HG03439 (cell line): ENCODE results near the gene ARL15.

Source experiments
- ATAC-seq: cut with Tn5 transposase; IDR thresholded peaks from one replicate; pipeline ENCODE4 v1.9.1; 2021; ENCODE audit warnings: mild to moderate bottlenecking, moderate library complexity; ENCODE audit not compliant: unreplicated experiment

ARL15 gene

GRCh38 chr5:54254482-54255198, 55.7 kb downstream of the ARL15 start:
- ATAC-seq = no peak

GRCh38 chr5:54251981-54252380, 58.4 kb downstream of the ARL15 start:
- ATAC-seq = no peak

DNA sequence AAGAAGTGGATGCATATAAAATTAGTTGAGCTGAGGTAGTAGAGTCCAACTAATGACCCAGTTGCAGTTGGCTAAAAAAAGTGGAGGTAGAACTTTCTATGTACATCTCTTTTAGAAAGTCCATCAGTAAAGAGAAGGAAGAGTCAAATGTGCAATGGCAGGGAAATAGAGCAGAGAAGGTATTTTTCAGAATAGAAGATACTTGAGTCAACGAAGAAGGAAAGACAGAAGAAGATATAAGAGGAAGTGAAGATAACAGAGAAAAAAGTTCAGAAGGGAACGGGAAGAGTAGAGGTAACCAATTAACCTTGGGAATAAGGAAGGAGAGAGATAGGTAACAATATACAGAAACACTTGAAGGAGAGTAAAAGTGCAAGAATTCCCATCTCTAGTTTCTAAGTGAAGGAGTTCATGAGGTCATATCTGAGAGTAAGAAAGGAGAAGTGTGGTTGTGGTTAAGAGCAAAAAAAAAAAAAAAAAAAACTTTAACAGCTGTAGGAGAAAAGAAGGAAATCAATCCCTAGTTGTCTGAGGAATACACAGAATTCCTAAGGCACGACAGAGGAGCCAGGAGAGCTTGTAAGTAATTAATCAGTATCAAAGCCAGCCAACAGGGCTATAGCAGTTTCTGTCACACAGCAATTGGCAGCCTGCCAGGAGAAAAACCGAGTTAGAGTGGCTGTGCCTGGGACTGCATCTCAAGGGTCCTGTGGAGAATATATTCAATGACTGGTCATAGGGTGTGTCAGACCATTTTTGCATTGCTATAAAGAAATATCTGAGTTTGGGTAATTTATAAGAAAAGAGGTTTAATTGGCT, 61.0 kb downstream of the ARL15 start:
- no peak for ATAC-seq

DNA sequence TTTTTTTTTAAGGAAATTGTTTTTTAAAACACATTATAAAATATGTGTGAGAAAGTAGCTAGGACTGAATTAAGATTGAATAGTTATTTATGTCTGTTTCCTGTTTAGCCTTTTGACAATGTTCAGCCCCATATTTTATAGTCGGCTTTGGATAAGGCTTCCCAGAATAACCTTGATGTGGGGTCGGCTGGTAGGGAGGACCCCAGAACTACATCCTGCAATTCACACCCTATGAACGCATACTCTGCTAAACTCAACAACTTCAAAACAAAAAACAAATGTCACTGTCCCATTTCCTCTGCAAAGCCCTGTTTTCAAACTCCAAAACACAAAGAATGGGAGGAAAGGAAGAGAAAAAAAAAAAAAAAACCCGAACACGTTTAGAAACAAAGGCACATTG, 63.1 kb downstream of the ARL15 start:
- no peak for ATAC-seq

DNA sequence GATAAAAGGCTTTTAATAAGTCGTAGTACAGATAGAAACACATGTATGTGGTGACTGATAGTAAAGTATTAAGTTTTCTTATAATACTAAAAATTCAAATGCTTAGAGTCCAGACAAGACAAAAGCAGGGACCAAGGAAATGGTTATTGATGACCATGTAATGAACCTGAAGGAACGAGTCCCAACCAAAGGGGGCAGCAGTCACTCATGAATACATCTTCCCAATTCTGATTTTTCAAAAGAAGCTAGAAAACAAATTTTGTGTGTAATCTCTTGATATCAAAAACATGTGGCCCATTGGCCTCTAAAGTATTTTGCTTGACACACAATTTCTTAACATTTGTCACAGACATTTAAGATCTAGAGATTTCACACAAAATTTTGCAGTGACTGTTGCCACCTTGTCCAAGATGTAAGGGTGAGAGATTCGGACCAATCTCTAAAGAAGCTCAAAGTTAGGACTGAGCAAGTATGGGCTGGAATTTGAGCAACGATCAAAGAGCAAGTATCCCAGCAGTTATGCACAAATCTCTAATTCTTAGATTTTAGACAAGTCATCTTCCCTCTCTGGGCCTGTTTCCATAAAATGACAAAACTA, 66.8 kb downstream of the ARL15 start:
- ATAC-seq = peak; percentile 78

- no peak for ATAC-seq
These were observed 68.1 kb downstream of the ARL15 start for GRCh38 chr5:54242297-54242696.

DNA sequence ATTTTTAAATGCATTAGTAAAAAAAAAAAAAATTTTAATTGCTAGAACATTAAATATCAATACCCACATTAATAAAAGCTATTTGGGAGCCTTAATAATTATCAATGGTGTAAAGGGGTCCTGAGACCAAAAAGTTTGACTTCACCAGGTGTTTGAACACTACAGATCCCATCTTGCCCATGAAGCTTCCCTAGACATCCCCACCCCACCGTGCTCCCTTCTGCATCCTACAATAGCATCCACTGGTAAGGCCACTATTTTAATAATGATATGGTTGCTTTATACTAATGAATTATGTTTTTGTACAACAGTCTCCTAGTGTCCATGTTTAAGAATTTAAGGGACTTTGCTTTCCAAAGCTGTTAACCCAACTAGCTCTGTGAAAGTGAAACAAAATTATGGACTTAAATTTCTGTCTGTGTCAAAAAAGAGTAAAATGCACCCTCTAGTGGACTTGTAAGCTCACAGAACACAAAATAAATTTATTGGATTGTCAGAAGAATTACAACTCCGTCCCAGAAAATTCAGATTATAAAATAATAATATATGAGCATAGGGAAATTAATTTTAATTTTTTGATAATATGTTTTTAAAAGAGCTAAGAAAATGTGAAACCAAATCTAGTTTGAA, 76.0 kb downstream of the ARL15 start:
- peak; percentile 56 for ATAC-seq

- ATAC-seq = no peak
These were observed 79.3 kb downstream of the ARL15 start for GRCh38 chr5:54230936-54231685.

DNA sequence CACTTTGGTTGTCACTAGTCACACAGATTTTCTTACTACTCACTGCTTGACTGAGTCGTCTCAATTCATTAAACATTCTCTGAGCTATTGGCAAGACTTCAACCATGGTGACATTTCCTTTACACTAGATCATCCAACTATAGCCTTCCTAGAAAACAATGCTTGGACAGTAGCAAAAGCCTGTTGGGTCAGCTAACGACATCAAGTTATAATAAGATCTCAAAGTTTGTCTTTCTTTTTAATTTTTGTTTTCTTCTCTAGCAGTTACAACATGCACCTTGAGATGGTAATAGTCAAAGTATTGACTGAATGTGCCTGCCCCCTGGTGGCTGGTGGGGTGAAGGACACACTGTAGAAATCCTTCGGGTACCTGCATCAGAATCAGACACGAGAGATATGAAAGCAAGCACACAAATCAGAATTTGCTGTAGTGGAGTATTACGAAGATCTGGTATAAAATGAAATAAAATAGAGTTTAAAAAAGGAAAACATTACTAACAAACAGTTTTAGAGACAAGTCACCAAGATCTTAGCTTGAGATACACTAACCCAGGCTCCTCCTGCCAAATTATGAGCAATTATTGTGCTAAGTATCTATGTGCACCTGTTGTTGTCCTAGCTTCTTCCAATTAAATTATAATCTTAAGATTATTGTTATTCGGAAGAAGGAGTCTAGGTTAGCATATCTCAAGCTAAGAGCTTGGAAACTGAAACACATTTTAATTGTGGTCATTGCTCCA, 81.2 kb downstream of the ARL15 start:
- ATAC-seq = peak; percentile 87

DNA sequence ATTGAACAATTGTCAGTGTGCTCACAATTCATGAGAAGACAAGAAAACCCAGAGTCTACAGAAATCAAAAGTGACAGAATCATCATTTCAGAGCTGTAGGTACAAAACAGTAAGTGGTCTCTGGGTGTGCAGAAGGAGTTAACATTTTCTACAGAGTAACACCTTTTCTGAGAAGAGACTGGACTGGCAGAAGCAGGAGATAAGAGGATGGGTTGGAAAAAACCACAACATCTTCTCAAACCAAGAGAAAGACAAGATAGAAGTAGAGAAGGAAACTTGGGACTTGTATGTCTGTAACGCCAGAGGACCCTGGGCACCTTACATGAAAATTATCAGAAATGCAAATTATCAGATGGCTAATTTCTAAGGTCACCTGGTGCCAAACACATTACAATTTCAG, 82.6 kb downstream of the ARL15 start:
- ATAC-seq = no peak

- ATAC-seq = no peak
These were observed 83.3 kb downstream of the ARL15 start for GRCh38 chr5:54227109-54227508.

GRCh38 chr5:54226215-54226614, 84.2 kb downstream of the ARL15 start:
- no peak for ATAC-seq

DNA sequence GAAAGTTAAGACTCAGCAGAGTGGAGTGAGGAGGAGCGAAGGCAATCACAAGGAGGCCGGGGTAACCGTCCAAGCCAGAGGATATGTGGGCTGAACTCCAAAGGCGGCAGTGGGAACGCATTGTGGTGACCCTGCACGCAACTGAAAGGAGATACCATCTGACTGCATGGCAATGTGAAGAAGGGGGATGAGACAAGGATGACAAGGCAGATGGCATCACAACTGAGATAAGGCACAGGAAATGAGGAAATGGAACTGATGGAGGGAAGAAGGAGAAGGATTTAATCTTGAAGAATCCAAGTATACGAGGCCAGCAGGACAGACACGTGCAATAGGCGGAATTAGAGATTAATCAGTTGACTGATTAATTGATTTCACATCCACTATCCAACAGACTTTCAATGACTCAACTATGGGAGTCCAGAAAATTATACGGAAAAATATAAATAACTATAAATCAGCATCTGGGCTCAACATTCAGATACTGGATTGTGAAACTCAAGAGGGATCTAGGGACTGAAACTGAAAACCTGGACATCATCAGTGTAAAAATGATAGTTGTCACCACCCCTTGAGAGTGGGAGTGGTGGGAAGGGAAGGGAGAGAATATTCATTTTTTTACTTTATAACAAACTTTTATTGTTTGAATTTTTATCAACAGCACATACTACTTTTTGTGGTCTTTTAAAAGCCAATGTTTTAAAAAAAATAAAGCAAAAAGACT, 86.1 kb downstream of the ARL15 start:
- ATAC-seq = no peak

DNA sequence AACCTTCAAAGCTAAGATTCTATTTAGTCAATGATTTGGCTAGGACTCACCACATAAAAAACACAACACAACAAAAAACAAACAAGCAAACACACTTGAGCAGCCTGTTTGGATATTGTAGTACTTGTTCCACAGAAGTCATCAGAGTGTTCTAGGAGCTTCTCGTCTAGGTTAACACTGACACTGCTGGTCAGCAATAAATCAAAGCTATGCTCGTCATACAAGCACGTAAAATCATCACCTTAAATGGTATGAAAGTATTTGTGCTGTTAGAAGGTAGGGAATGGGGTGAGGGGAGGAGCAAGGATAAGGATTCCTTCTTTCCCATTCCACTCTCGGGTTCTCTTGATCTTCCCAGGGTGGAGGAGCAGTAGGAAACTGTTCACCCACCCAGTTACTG, 88.0 kb downstream of the ARL15 start:
- ATAC-seq = no peak

GRCh38 chr5:54221135-54221534, 89.2 kb downstream of the ARL15 start:
- no peak for ATAC-seq

DNA sequence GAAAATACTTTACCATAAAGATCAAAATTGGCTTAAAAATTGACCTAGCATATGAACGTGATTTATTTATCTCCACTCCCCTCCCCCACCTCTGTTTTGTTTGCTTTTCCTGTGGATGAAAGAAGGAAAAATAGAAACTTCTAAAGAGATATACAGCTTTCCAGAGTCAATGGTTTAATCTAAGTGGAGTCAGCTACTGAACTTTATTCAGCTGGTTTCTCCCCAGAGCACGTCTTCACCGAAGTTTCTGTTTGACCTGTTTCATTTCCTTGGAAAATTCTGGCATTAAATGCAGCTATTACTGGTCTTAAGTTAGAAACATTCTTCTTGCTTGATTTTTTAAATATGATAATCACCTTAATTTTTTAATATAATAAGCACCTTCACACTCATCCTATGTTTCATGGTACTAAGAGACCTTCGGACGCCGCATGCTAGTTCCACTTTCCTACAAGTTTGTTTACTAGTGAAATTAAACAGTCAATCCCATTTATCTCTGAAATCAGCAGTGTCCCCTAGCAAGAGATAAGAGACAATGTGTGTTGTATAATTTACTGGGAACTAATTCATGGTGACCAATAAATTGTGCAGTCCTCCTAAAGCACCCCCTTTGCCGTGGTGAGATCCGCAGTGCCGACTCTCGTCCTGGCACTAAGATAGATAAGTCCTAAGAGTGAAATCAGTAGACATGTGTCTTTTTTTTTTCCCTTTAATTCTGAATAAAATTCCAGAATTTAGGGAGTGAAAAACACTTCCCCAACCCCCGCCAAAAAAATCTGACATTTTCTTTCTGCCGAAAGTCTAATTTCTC, 89.9 kb downstream of the ARL15 start:
- no peak for ATAC-seq

- peak; percentile 56 for ATAC-seq
These were observed 92.4 kb downstream of the ARL15 start for GRCh38 chr5:54217826-54218503.

DNA sequence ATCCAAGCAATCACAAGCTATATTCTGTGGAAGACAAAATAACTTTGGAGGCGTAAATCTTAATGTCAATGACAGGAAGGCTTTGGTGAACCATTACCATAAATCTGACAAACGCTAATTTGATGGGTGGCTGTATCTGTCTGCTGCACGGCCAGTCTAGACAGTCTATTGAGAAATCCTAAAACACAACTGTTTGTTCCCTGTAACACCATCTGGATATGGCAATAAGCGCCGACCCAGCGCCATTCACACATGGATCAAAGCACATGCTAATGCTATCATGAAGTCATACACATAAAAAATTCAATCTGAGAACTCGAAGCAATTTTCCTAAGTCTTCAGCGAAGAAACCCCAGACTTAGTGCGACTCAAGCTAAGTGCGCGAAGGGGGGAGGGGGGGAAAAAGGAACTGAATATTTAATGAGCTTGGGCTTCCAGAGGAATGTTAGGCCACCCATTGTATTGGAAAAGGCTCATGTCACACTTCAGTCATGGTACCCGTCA, 95.1 kb downstream of the ARL15 start:
- no peak for ATAC-seq
